Measurements from ENCODE around the gene FUT2.
A peak's percentile ranks its signal among the peaks of the same experiment; 100 is the strongest.

FUT2 gene

GRCh38 chr19:48734625-48735024, 38.9 kb downstream of the FUT2 start:
- DNase-seq, result no peak

- no peak for DNase-seq
Observed at GRCh38 chr19:48735031-48735615, 39.4 kb downstream of the FUT2 start.

GRCh38 chr19:48737360-48737998, 41.7 kb downstream of the FUT2 start:
- no peak for DNase-seq

GRCh38 chr19:48738557-48739403, 43.0 kb downstream of the FUT2 start:
- DNase-seq, result peak; percentile 94

GRCh38 chr19:48739404-48740163, 43.8 kb downstream of the FUT2 start:
- DNase-seq, result no peak

GRCh38 chr19:48740164-48740972, 44.6 kb downstream of the FUT2 start, which contains the start of gene RASIP1:
TSS of gene RASIP1 (minus strand) at chr19:48740610. CDS start at chr19:48740282, 328 bp downstream.
- DNase-seq, result no peak

- peak; percentile 35 for DNase-seq
Observed at GRCh38 chr19:48741129-48741999, 45.6 kb downstream of the FUT2 start.

GRCh38 chr19:48742096-48742495, 46.3 kb downstream of the FUT2 start:
- no peak for DNase-seq

- peak; percentile 70 for DNase-seq
Observed at GRCh38 chr19:48745208-48745995, 49.6 kb downstream of the FUT2 start.

- no peak for DNase-seq
Observed at GRCh38 chr19:48746110-48746509, 50.3 kb downstream of the FUT2 start.

GRCh38 chr19:48746738-48747575, 51.2 kb downstream of the FUT2 start, which contains the start of gene IZUMO1:
TSS of gene IZUMO1 (minus strand) at chr19:48746909. CDS start at chr19:48745859, 1,050 bp downstream.
- peak; percentile 63 for DNase-seq

GRCh38 chr19:48749571-48750198, 53.9 kb downstream of the FUT2 start:
- no peak for DNase-seq

- DNase-seq, result no peak
Observed at GRCh38 chr19:48750351-48750750, 54.6 kb downstream of the FUT2 start.

- DNase-seq, result no peak
Observed at GRCh38 chr19:48750771-48751504, 55.2 kb downstream of the FUT2 start.

GRCh38 chr19:48751845-48752495, 56.2 kb downstream of the FUT2 start:
- no peak for DNase-seq

GRCh38 chr19:48752496-48753365, 57.0 kb downstream of the FUT2 start, which contains the start of gene FUT1:
TSS of gene FUT1 (minus strand) at chr19:48752641. CDS start at chr19:48751281, 1,360 bp downstream.
- peak; percentile 45 for DNase-seq
